ENCODE results near the gene PLN.

GRCh38 chr6:118567974-118568373, 19.9 kb downstream of the PLN start:
- TF ChIP-seq EZH2phosphoT487 (IDR thresholded peaks at IDR 0.05; ENCODE audit: insufficient read depth, low read depth) (no peak), EZH2 (IDR thresholded peaks at IDR 0.05; ENCODE audit: insufficient read depth, poor library complexity, severe bottlenecking) (no peak)
